GM19397 (cell line): Measurements from ENCODE around the gene BTG1.
"Not testable (repeated sequence)": the region's sequence is repeated elsewhere in the genome, so short reads cannot be mapped to it uniquely, and the experiment has no call there.

Experiments
- ATAC-seq: cut with Tn5 transposase; IDR thresholded peaks from one replicate; pipeline ENCODE4 v1.9.1; 2021; ENCODE audit warnings: mild to moderate bottlenecking, moderate library complexity; ENCODE audit not compliant: unreplicated experiment

The BTG1 gene

DNA sequence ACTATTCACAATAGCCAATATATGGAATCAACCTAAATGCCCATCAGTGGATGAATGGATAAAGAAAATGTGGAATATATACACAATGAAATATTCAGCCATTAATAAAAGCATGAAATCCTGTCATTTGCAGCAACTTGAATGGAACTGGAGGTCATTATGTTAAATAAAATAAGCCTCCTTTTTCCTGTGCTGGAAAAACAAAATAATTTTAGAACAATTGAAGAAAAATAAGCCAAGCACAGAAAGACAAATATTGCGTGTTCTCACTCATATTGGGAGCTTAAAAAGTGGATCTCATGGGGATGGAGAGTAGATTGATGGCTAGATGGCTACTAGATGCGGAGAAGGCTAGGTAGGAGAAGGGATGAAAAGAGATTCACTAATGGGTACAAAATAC lies 6.3 kb upstream of the BTG1 start:
- no peak for ATAC-seq

GRCh38 chr12:92149563-92149962 lies 3.9 kb upstream of the BTG1 start:
- ATAC-seq = no peak

DNA sequence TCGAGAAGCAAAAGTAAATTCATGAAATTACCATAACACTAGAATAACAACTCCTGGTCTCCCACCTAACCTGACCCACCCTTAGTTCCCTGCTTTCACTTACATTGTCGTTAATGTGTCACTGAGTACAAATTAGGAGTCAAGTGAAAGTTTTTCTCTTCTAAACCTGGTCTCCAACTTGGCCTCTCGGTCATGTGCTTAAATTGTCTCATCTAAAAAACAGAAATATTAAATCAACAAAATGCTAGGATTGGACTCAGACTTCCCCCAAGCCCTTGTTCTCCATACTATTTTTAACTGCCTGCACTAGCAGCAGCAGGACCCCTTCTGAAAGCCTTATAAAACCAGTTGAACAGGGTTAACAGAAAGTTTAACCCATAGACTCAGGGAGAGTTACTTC lies 1.8 kb upstream of the BTG1 start:
- ATAC-seq = no peak

DNA sequence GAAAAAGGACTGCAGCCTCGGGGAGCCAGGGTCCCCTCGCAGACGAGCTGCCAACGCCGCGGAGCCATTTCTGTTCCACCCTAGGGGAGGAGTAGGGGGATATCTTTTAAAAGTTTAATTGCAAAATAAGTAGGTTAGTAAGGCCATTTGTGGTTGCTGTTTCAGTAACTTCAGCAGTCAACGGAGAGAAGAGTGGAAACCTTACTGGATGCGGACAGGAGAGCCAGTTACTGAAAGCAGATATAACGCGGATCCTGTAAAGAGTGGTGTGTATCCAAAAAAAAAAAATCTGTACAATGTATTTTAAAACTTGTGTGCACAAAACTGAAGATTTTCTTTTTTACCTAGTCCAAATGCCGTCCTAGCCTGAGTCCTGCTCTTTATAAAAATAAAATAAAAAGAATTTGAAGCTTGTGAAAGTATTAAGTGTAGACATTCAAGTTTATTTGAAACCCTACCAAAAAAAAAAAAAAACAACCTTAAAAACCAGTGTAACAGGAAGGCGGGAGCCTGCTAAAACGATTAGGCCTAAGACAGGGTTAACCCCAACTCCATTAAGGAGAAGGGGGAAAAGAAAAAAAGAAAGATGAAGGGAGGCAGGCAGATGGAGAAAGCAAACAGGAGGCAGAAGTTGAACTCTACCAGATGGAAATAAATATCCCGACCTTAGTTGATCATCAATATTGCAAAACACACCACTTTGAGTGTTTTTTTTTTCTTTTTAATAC lies 1.0 kb upstream of the BTG1 start:
- ATAC-seq = no peak

- ATAC-seq = peak; percentile 10
Measured at GRCh38 chr12:92145481-92145730, 240 bp downstream of the BTG1 start.

DNA sequence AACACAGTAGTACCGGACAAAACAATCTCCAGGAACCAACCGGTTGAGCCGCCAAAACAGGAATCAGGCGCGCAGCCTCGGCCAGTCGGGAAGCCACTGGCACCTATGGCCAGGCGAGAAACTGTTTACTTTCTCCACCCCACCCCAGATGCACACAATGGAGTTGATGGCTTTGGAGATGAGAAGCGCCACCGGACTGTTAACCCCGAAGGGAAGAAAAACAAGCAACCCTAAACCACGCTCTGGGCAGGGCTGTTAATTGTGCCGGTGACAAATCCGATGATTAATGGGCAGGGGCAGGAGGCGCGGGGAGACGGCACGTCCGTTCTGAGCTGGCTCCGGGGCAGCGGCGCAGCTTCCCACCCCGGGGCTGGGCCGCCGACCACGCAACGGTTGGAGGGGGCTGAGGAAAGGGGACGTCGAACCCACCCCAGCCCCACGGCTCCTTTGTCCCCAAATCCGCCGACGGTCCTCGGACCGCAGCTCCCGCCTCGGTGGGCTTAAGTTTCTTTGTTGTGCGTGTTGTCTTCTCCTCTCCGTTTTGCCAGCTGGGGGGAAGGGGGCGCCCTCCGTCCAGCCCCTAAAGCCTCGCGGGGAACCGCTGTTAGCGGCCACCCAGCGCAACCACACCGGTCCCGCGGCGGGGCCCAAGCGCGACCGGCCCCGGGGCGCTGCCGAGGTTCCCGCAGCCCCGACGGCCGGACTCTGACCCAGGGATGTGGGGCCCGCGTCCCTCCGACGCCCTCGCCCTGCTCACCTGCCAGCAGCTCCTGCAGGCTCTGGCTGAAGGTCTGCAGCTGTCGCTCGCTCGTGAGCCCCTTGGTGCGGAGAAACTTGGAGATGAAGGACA lies 790 bp downstream of the BTG1 start:
- peak; percentile 2 for ATAC-seq

DNA sequence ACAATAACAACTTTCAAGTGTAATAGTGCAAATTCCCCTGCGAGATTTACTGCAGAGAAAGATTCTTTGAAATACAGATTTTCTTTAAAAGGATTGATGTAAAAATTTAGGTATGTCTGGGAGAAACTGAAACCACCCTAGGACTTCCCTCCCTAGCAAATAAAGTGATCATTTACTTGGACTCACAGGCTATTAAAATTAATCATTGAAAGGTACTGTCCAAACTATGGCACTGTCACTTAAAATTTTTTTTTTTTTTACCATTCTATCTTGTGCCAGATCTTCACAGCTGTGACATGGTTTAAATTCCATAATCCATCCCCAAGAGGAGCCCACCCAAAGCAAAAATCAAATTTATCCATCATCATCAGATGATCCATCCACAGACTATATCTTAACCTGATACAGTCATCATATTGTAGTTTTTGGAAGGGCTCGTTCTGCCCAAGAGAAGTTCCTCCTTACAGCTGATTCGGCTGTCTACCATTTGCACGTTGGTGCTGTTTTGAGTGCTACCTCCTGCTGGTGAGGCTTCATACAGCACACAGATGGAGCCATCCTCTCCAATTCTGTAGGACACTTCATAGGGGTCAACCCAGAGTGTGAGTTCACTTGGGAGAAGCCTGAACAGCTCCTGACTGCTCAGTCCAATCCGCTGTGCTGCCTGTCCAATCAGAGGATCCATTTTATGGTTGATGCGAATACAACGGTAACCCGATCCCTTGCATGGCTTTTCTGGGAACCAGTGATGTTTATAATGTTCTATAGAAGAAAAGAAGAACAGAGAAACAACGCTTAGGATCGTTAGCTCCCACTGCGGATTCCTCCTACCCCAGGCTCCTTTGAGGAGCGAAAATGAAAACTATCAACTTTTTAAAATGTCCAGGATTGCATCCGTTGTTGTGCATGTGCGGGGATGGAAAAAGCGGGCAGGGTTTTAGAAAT lies 1.7 kb downstream of the BTG1 start:
- no peak for ATAC-seq

DNA sequence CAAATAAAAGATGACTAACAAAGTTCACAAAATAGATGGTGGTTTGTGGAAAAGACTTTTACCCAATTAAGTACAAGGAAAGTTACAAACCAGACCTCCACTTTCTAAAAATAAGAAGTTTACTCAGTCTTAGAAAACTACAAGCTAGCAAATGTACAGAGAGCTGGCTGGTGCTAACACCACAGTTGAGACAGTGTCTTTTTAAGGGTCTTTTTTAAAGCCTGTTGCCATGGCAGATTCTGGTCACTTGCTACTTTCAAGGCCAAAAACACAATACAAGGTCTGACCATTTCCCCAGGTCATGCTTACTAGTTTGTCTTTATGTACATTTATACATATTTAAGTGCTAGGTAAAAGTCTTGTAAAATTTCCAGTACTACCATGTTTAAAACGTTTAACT lies 2.4 kb downstream of the BTG1 start:
- no peak for ATAC-seq

- ATAC-seq = no peak
Measured at GRCh38 chr12:92142251-92142926, 3.3 kb downstream of the BTG1 start.

DNA sequence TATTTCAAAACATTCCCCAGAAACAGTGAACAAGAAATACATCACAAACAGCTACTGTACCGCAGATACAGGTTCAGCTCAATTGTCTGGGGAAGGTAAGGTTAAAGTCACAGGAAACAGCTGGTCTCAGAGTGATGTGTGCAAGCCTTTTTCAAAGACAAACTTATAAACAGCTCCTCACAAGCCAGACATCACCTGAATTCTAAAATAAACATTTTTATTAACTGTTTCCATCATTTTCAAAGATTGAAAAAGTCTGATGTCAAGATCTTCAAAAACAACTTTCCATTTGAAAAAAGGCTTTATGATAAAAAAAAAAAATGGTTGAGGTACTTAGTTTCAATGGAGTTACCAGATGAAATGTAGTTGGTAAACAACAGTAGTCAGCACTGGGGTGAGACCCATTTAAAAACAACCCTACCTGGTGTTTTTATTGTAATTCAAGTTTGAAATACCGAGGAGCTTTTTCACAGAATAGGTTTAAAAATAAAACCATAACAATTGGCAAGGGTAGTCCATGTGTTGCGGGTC lies 4.0 kb downstream of the BTG1 start:
- no peak for ATAC-seq

- ATAC-seq = no peak
Measured at GRCh38 chr12:92140896-92141536, 4.6 kb downstream of the BTG1 start.

DNA sequence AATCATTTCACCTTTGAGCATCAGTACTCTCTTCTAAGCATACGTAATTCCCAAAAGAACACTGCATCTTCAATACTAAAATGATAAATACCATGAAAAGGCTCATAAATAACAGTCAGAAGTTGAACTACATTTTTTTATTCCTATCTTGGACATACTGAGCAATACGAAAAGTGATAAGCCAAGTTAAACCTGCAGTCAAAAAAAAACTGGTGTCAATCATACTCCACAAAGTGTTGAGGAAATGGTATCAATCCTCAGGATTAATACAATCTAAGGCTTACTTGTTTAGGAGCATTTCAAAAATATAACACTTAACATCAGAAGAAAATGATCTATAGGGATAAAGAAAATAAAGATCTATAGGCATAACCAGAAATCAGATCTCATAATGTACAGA lies 5.5 kb downstream of the BTG1 start:
- no peak for ATAC-seq

DNA sequence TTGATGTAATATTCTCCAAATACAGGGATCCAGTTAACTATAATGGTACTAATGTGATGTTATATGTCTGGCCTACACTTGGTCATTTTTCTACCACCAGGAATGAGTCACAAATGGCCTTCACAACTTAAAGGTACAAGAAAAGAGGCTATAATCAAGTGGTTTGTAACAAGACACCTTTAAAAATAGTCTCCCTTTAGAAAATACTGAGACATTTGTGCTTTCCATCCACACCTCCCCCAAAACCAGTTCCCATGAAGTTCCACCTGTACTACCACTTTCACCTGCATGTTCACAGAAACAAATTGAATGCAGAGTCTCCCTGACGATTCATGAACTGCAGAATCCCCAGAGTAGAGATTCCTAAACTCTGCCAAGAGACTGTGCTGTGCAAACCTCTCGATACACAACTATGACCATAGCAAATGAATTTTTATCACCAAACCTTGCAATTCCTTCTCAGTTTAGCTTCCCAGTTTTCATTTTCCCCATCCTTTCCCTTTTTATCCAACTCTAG lies 6.0 kb downstream of the BTG1 start:
- ATAC-seq = no peak

DNA sequence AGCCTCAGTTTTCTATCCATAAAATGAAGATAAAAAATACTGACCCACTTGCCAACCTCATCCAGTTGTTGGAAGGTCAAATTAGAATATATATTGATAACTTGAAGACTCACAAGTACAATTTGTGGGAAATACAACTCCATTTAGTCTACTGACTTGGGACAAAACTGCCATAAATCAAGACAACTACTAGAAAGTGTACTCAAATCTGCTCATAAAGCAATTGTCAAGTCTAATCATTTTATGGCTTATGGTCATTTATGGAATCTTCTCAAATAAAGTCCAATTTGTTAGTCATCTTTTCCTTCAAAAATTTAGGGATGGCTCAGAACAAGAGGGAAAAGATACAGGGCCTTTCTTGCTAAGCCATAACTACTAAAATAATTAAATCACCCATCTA lies 7.0 kb downstream of the BTG1 start:
- ATAC-seq = no peak

DNA sequence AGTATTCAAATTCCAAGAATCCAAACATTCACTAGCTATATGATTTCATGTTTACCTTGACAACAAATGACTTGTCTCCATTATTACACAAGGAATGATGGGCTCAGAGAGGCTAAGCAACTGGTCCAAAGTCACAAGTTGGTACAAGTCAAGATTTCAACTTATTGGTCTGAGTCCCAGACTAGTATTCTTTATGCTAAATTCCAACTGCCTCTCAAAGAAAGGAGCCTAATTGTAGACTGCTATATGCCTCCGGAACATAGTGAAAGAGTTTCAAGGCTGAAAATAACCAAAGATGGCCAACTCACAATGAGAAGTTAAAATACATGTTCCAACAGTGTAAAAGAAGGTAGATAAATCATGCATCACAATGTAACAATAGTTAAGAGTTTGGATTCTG lies 7.5 kb downstream of the BTG1 start:
- ATAC-seq = no peak

DNA sequence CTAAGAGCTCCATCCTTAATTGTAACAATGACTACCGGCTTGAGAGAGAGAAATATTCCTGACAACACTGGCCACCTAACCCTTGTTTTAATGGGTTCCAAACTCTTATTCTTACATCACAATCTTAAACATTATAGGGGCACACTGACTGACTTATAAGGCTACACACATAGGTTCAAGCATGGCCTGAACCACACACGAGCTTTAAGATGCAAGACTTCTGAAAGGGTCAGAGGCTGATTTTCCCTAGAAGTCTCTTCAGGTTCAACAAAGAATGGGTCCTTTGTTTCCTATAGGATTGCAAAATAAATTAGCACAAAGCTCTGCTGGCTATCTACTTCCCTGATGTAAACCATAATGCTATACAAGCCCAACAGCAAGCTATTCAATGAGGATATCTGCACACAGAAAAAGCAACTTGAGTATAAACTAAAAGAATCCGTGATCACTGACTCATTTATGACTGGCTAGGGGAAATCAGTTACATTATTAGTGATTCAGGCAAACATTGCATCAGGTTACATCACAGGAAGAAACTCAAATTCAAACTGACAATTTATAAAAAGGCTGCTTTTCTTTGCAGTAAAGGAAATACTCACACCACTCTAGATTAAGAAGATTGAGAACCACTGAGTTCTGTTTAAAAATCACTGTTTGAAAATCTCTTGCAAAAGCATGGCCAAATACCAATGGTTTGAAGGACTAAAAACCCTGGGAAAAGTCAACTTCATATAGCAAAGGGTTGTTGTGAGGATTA lies 8.5 kb downstream of the BTG1 start:
- no peak for ATAC-seq

DNA sequence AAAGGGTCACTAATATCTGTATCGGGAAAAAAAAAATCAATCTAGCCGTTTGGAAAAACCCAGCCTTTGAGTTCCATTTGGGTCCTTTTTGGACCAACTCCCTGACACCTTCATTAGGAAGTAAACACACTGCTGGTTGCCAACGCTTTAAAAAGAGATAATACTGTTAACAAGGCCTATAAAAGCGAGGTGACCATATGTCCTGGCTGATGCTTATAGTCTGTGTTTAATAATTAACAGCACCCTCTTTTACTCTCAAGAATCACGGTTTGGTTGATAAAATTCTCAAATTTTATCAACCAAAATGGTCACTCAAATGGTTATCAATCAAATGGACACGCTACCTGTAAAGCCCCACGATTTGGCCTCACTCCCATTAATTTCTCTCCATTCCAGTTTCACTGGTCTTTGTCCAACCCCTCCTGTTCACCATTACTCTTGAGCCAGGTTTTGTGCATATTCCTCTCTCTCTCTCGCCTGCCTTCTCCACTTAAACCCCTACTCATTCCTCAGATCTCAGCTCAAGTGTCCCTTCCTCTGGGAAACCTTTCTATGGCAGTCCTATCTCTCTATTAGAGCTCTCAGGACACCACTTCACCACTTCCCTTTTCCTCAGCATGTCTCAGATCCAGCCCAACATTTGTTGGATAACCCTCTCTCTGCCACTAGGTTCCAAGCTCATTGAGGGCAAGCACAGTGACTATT lies 9.5 kb downstream of the BTG1 start:
- no peak for ATAC-seq

DNA sequence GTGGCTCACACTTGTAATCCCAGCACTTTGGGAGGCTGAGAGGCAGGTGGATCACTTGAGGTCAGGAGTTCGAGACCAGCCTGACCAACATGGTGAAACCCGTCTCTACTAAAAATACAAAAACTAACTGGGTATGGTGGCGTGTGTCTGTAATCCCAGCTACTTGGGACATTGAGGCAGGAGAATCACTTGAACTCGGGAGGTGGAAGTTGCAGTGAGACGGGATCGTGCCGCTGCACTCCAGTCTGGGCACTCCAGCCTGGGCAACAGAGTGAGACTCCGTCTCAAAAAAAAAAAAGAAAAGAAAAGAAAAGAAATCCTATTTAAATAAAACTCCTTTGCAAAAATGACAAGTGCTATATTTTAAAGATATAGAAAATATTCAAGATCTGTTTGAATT lies 10.1 kb downstream of the BTG1 start:
- not testable (repeated sequence) for ATAC-seq
